Measurements from ENCODE around the gene ZW10.
A peak's percentile ranks its signal among the peaks of the same experiment; 100 is the strongest.
"Not testable (repeated sequence)": the region's sequence is repeated elsewhere in the genome, so short reads cannot be mapped to it uniquely, and the experiment has no call there.

ZW10 gene

GRCh38 chr11:113752932-113753331 is 20.6 kb downstream of the ZW10 start:
- DNase-seq (ENCODE audit: low spot score) = no peak

DNA sequence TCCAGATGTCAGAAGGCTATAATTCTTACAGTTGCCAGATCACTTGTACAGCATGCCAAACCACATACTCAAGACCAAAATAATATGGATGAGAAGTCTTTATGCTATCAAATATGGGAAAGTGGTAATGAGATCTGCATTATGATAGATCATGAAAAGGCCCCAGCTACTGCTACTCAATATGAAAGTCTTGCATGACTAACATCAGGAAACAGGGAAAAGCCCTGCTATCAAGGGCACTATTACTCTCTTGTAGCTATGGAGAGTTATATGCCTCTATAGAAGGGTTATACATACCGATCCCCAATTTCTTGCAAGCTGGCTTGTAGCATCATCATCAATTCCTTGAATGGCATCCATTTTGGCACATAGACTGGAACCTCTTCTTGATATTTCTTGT is 37.2 kb downstream of the ZW10 start:
- DNase-seq (ENCODE audit: low spot score) = no peak

DNA sequence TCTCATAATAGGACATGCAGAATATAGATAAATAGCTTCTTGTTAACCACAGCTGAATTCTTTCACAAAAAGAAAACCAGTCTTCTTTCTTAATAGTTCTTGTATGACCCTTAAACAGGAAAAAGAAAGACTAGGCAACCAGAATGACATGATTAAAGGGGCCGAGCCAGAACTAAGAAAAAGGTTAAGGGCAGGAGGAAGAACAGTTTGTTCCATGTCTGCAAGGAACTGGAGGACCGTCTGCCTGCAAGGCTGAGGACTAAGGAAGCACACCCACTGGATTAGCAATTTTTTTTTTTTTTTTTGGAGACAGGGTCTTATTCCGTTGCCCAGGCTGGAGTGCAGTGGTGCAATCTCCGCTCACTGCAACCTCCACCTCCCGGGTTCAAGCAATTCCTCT is 41.4 kb downstream of the ZW10 start:
- DNase-seq (ENCODE audit: low spot score) = no peak

DNA sequence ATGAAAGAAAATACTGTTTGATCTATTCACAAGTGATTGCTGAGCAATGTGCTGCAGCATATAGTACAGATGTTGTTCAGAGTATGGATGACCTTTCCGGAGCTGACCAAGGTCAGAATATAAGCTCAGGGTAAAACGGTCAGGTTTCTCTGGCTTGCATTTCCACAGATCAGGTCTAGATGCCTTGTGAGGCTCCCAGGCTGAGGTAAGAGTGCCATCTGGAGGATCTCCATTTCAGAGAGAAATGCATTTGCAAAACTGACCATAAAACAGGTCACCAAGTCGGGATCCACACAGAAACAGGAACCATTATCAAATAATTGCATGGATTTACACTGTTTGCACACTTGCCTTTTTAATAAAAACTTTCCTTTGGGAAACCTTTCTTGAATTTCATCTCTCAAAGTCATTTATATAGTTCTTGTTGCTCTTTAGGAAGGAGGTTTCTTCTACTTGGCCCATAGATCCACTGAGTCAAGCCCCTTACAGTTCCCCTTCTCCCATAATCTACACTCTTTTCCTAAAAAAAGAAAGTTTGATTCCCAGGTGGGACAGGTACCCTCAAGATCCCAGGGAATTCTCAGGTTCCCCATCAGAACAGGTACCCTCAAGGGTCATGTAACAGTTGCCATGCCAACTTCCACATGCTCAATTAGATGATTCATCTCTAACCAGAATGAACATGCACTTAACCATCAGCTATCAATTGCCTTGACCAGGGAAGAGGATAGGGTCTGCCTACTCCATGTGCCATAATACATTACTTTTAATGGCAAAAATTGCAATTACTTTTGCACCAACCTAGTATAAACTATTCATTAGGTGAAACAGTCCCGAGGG is 42.4 kb downstream of the ZW10 start:
- peak; percentile 23 for DNase-seq (ENCODE audit: low spot score)

DNA sequence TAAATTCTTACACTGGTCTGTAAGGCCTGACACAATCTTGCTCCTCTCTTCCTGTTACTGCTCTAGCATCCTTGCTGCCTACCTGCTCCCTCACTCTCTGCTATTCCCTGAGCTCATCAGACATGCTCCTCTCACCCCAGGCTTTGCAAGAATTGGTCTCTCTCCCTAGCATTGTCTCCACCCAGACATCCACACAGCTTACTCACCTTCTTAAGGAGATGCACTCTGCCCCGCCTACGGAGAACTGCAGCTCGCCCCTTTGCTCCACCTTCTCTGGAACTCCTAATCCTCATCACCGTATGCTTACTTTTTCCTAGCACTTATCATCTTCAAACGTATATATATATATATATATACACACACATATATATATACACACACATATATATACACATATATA is 44.0 kb downstream of the ZW10 start:
- DNase-seq (ENCODE audit: low spot score) = no peak

DNA sequence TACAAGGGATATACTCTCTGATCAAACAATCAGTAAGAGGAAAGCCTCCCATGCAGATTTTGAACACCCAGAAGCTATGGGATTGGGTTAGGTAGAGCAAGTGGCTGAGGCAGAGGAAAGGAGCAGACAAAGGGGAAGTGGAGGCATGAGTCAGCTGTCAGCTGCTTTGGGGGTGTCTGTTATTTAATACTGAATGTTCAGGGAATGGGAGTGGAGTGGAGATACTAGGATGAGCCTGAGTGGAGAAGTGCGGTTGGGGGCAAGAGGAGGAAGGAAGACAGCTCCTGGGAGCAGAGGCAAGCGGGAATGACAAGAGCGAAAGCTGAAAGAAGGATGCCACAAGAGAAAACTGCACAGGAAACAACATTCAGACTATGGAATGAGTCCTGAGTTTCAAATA is 44.7 kb downstream of the ZW10 start:
- DNase-seq (ENCODE audit: low spot score) = no peak

DNA sequence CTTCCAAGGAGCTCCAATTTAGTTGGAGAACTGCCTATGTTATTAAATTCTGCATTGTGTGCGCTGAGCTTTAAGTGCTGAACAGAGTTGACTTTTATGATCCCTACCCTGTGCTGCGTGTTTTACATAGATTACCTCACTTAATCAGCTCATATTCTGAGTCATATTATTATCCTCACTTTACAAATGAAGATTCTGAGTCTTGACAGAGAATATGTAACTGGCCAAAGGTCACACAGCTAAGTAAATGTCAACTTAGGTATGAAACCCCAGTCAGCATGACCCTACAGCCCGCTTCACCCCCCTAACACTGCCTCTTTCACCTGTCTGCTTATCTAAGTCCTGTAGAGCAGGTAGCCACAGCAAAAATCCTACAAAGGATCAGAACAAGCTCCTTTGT is 47.6 kb downstream of the ZW10 start:
- no peak for DNase-seq (ENCODE audit: low spot score)

DNA sequence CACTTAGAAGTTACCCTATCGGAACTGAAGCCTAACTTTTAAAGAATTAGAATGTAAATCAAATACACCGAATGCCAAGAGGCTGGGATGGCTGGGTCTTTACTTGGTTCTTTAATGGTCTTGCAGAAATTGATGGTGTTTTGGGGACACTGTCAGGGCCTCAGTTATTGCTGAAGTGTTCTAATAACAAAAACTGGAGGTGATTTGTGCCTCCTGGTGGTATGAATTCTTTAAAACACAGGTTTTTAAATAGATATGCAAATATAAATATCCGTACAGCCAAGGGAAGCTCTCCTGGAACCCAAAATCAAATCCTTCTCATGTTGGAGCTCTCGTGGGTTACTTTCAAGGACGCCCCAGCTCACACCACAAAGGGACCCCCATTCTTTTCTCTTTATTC is 48.1 kb downstream of the ZW10 start:
- DNase-seq (ENCODE audit: low spot score) = no peak

DNA sequence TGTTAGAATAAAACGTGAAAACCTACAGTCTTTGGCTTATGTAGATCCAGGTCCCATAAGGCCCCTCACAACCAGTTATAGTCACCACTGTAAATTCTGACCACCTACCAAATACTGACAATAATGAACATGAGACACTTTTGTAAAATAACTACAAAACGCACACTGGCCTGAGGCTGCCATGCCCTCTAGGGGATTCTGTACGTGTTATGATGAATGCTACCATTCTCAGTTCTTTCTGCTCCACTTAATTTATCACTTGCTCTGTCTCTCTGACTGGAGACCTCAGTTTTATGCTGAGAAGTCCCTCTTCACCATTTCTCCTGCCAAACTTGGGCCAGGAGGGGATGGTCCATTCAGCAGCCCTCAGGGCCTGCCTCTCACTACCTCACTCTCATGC is 48.7 kb downstream of the ZW10 start:
- no peak for DNase-seq (ENCODE audit: low spot score)

DNA sequence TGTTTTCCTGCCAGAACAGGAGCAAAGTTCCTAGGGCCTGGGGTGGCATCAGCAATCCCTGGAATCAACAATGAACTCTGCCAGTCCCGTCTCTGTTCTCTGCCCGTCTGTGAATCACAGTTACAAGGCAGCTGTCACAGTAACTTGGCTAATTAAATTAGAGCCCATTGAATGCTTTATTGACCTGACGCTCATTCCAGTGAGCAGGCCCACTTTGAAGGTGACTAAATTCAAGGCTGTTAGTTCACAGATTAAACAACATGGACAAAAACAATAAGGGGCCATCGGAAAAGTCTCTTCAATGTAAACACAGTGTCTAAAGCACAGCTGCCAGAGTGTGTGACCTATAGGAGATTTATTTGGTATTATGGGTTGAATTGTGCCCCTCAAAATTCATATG is 49.7 kb downstream of the ZW10 start:
- DNase-seq (ENCODE audit: low spot score) = no peak

- no peak for DNase-seq (ENCODE audit: low spot score)
These were observed 50.6 kb downstream of the ZW10 start for GRCh38 chr11:113722934-113723333.

DNA sequence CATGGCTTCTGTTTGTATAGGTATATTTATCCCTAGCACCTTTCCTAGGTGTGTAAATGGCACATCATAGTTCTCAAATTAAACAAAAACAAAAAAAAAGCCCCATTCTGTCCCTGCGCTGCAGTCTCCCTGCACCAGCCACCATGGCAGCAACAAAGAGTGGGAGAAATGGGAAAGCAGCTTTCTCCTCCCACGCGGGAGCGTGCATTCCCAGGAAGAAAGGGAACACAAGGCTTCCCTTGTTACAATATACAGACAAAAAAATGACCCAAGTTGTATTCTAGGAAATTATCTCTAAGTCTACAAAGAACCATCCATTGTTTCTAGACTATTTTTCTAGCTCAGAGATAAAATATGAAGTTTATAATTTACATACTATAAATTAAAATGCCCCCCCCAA is 51.3 kb downstream of the ZW10 start:
- DNase-seq (ENCODE audit: low spot score) = no peak

DNA sequence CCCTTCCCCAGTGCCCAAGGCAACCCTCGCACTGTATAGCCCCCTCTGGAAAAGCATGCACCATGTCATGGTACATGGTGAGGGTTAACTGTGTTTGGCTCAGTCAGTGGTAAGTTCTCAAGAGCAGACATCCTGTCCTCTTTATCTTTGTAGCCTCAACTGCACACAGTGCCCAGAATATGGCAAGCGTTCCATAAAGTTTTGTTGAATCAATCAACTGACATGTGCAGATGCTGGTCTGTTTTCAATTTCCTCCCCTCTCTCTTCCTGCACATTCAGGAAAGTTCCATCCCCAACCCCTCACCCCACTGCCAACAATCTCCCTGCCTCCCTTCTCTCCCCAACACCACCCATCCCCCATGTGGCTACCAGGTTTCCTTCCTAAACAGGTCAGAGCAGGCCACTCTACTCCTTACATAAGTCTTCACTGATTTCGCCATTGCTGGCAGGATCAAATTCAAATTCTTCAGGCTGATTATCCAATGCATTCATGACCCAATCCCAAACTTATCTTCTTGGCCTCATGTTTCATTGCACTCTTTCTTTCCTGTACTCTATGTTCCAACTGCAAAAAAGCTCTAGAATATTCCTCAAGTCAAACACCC is 51.9 kb downstream of the ZW10 start:
- no peak for DNase-seq (ENCODE audit: low spot score)

GRCh38 chr11:113720478-113720877 is 53.0 kb downstream of the ZW10 start:
- DNase-seq (ENCODE audit: low spot score) = not testable (repeated sequence)

GRCh38 chr11:113715882-113716625 is 57.4 kb downstream of the ZW10 start:
- no peak for DNase-seq (ENCODE audit: low spot score)

DNA sequence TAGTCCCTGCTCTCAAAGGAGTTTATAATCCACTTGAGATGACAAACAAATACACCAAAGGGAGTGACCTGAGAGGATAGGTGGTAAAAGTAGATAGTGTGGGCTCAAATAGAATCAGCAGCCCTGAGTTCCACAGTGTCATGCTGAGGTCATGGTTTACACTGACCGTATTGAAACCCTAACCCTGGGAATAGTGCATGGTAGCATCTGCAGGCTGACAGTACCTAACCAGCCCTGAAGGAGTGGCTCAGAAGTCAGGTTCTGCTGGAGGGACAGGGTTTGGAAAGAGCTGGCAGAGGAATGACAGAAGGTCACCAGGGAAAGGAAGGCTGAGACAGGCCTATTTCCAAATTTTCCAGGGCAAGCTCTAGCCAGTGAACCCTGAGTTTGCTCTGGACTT is 58.2 kb downstream of the ZW10 start:
- no peak for DNase-seq (ENCODE audit: low spot score)

DNA sequence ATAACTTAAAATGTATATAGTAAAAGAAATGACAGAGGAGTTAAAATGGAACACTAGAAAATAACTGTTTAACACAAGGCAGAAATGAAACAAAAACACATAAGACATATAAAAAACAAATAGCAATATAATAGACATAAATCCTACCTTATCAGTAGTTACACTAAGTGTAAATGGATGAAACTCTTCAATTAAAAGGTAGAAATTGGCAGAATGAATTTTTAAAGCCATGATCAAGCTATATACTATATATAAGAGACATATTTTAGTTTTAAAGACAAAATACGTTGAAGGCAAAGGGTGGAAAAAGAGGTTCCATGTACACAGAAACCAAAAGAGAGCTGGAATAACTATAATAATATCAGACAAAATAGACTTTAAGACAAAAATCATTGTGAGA is 62.5 kb downstream of the ZW10 start:
- DNase-seq (ENCODE audit: low spot score) = no peak

DNA sequence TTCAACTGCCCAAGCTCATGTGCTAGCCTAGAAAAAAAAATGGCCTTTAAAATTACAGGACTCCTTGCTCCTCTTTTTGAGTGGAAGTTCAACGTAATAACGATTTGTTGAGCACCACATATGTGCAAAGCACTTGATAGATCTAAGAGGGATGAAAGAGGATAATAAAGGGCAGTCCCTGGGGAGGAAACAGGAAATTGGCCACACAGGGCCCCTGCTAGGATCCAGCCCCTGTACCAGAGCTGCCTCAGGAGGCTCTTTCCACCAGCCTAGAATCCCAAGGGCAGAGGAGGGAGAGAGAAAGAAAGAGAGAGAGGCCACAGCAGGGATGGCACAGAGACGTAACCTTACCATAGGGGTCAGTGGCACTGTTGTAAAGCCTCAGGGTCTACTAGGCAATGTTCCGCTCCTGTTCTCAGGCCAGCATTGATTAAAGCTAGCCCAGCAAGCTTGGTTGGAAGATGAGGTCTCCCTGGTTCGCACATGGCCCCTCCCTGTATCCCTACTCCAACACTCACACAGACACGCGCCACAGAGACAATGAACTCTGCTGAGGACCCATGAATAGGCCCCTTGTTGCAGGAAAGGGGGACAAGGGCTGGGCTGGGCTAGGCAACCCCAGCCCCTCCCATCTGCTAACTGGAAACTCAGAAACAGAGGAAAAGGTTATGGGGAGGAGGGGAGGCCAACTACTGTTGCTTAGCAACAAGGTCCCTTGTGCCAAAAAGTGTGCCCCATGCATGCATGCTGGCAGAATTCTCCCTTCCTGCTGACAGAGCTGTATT is 67.4 kb downstream of the ZW10 start, which contains the start of gene TMPRSS5:
Gene TMPRSS5, minus strand, starts transcription at position 438 of the 785 bp plus-strand sequence. Its CDS starts 84 bp downstream, at position 354.
- DNase-seq (ENCODE audit: low spot score) = no peak

- not testable (repeated sequence) for DNase-seq (ENCODE audit: low spot score)
These were observed 69.9 kb downstream of the ZW10 start for GRCh38 chr11:113703551-113703950.

- no peak for DNase-seq (ENCODE audit: low spot score)
These were observed 72.0 kb downstream of the ZW10 start for GRCh38 chr11:113701491-113701890.

- no peak for DNase-seq (ENCODE audit: low spot score)
These were observed 75.0 kb downstream of the ZW10 start for GRCh38 chr11:113698515-113698914.

- DNase-seq (ENCODE audit: low spot score) = no peak
These were observed 75.6 kb downstream of the ZW10 start for GRCh38 chr11:113697756-113698407.

Data from HuH-7 (cell line).